ENCODE results near the gene SPO11.

Gene SPO11

GRCh38 chr20:57309544-57310115 lies 20.0 kb upstream of the SPO11 start:
- TF ChIP-seq EZH2phosphoT487 (IDR thresholded peaks at IDR 0.05; ENCODE audit: low read depth) = no peak
- TF ChIP-seq CTCF (IDR thresholded peaks at IDR 0.05; ENCODE audit: low read depth, low read length) = no peak
- Histone ChIP-seq H3K79me2 (ENCODE audit: low read length) (no peaks in the 10 kb centered on the region), H2AFZ (ENCODE audit: low read depth, low read length) (no peak overlapping the region), H3K4me1 (ENCODE audit: low read length) (peaks cover 6% of the 10 kb centered on the region; the same call in 1 of the 2 replicates), H3K36me3 (replicated peaks; ENCODE audit: low read depth, low read length) (no peaks in the 10 kb centered on the region), H3K4me2 (ENCODE audit: low read length) (no peak overlapping the region), H3K4me3 (ENCODE audit: low read length) (no peak overlapping the region), H3K9me3 (ENCODE audit: insufficient read depth, low read length) (no peaks in the 10 kb centered on the region), H4K20me1 (ENCODE audit: insufficient read depth, low read length) (no peaks in the 10 kb centered on the region), H3K9ac (ENCODE audit: low read length) (no peak overlapping the region), H3K27me3 (ENCODE audit: low read depth, low read length) (peaks cover 91% of the 10 kb centered on the region), H3K27ac (ENCODE audit: low read length) (no peak overlapping the region)

GRCh38 chr20:57310821-57311514 lies 18.6 kb upstream of the SPO11 start:
- Histone ChIP-seq H3K9ac (ENCODE audit: low read length) (no peak overlapping the region), H3K4me2 (ENCODE audit: low read length) (no peak overlapping the region), H3K36me3 (replicated peaks; ENCODE audit: low read depth, low read length) (no peaks in the 10 kb centered on the region), H3K27ac (ENCODE audit: low read length) (no peak overlapping the region), H3K9me3 (ENCODE audit: insufficient read depth, low read length) (peaks cover 5% of the 10 kb centered on the region; the same call in 1 of the 2 replicates), H3K4me3 (ENCODE audit: low read length) (no peak overlapping the region), H2AFZ (ENCODE audit: low read depth, low read length) (no peak overlapping the region), H3K27me3 (ENCODE audit: low read depth, low read length) (peaks cover 94% of the 10 kb centered on the region), H3K79me2 (ENCODE audit: low read length) (no peaks in the 10 kb centered on the region), H3K4me1 (ENCODE audit: low read length) (peaks cover 6% of the 10 kb centered on the region; the same call in 1 of the 2 replicates), H4K20me1 (ENCODE audit: insufficient read depth, low read length) (no peaks in the 10 kb centered on the region)
- TF ChIP-seq CTCF (IDR thresholded peaks at IDR 0.05; ENCODE audit: low read depth, low read length) (no peak), EZH2phosphoT487 (IDR thresholded peaks at IDR 0.05; ENCODE audit: low read depth) (no peak)

- no peak for TF ChIP-seq EZH2phosphoT487 (IDR thresholded peaks at IDR 0.05; ENCODE audit: low read depth)
- no peak for TF ChIP-seq CTCF (IDR thresholded peaks at IDR 0.05; ENCODE audit: low read depth, low read length)
- Histone ChIP-seq H3K4me1 (ENCODE audit: low read length) (peaks cover 6% of the 10 kb centered on the region; the same call in 1 of the 2 replicates), H3K36me3 (replicated peaks; ENCODE audit: low read depth, low read length) (no peaks in the 10 kb centered on the region)
These were observed 17.5 kb upstream of the SPO11 start for GRCh38 chr20:57312138-57312537.

GRCh38 chr20:57313230-57313629 lies 16.4 kb upstream of the SPO11 start:
- peaks cover 6% of the 10 kb centered on the region; the same call in 1 of the 2 replicates for H3K4me1 ChIP-seq (ENCODE audit: low read length)
- no peaks in the 10 kb centered on the region for H3K79me2 ChIP-seq (ENCODE audit: low read length)
- no peak overlapping the region for H3K4me2 ChIP-seq (ENCODE audit: low read length)
- H3K9me3 ChIP-seq (ENCODE audit: insufficient read depth, low read length) = peaks cover 12% of the 10 kb centered on the region; the same call in 1 of the 2 replicates
- no peak overlapping the region for H3K9ac ChIP-seq (ENCODE audit: low read length)
- no peak for TF ChIP-seq CTCF (IDR thresholded peaks at IDR 0.05; ENCODE audit: low read depth, low read length)
- no peak for TF ChIP-seq EZH2phosphoT487 (IDR thresholded peaks at IDR 0.05; ENCODE audit: low read depth)
- H3K4me3 ChIP-seq (ENCODE audit: low read length) = no peak overlapping the region
- H2AFZ ChIP-seq (ENCODE audit: low read depth, low read length) = no peak overlapping the region
- H3K36me3 ChIP-seq (replicated peaks; ENCODE audit: low read depth, low read length) = no peaks in the 10 kb centered on the region
- no peak overlapping the region for H3K27ac ChIP-seq (ENCODE audit: low read length)
- peaks cover 81% of the 10 kb centered on the region for H3K27me3 ChIP-seq (ENCODE audit: low read depth, low read length)
- no peaks in the 10 kb centered on the region for H4K20me1 ChIP-seq (ENCODE audit: insufficient read depth, low read length)

More at GRCh38 chr20:57312138-57312537, 17.5 kb upstream of the SPO11 start:
- no peaks in the 10 kb centered on the region for H3K79me2 ChIP-seq (ENCODE audit: low read length)
- H3K27ac ChIP-seq (ENCODE audit: low read length) = no peak overlapping the region
- peaks cover 9% of the 10 kb centered on the region; the same call in 1 of the 2 replicates for H3K9me3 ChIP-seq (ENCODE audit: insufficient read depth, low read length)
- peaks cover 84% of the 10 kb centered on the region for H3K27me3 ChIP-seq (ENCODE audit: low read depth, low read length)
- H3K4me3 ChIP-seq (ENCODE audit: low read length) = no peak overlapping the region
- no peak overlapping the region for H3K4me2 ChIP-seq (ENCODE audit: low read length)
- no peaks in the 10 kb centered on the region for H4K20me1 ChIP-seq (ENCODE audit: insufficient read depth, low read length)
- no peak overlapping the region for H3K9ac ChIP-seq (ENCODE audit: low read length)
- no peak overlapping the region for H2AFZ ChIP-seq (ENCODE audit: low read depth, low read length)
